ENCODE results near the gene RTP2. TPM values are rescaled to one million over a fixed set of nuclear protein-coding genes. Genes with fewer than 3 reads are reported as not detected.

Gene RTP2
- total RNA-seq, 1 experiment from 2014 or later = not detected

DNA sequence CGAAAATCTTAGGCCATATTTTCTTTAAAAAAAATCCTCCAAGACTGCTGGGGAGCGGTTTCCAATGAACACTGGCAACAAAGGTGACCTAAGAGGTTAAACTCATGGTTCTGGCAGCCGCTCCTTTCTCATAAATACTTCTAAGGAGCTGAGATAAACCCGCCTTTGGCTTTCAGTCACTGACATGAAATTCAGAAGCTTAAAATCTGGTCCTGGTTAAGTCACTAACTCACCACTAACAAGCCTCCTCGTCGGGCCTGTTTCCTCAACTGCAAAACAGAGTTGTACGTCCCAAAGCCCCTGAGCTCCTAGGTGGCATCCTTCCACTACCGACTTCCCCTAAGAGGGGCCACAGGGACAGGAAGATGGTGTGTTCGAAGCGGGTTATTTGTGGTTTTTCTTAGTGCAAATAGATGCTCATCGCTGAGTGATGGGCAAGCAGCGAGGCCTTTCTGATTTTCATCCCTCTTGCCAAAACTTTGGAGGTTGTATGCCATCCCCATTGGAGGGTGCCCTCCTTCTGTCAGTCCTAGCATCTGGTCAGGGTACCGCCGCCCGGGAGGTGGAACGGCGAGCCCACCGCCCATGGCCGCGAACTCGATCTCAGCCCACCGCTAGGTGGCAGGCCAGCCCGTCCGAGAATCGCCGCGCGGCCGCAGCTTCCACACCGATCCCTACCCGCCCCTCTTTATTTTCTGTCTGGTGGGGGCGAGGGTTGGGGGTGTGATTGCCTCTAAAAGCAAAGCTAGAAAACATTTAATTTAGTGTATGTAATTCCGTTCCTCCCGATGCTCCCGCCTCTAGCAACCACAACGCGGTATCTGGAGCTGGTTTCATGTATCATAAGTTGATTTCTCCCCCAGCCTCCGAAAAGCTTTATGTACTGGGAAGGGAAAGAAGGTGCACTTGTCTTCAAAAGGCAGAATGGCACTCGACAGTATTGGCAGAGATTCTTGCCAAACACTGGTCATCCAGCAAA is 38.4 kb upstream of the RTP2 start:
- H3K9me2 ChIP-seq (replicated peaks; ENCODE audit: low read length) = no peaks in the 10 kb centered on the region
- H3K27me3 ChIP-seq (ENCODE audit: low read length) = no peaks in the 10 kb centered on the region
- H3K4me2 ChIP-seq (ENCODE audit: low read length) = peak overlapping the region; percentile 99
- ChIA-PET POLR2A (ENCODE audit: unreplicated experiment) (no interaction called here), CTCF (interaction anchor here (0.5 to 3.3 kb wide), 23 partner anchors 68 to 1528 kb away, joined by 3 to 49 read pairs (median 4); no protein-coding TSS in a partner anchor)
- ATAC-seq = no peak
- no peaks in the 10 kb centered on the region for H3K36me3 ChIP-seq (ENCODE audit: low read depth, low read length)
- DNase-seq = peak; percentile 59
- peak overlapping the region; percentile 63 for H3K27ac ChIP-seq (ENCODE audit: low read length)
- H4K20me1 ChIP-seq (ENCODE audit: low read length) = 0 out of 2 replicates have a peak, but pooled peaks cover 5% of the 10 kb centered on the region
- H3K4me3 ChIP-seq (ENCODE audit: low read length) = peak overlapping the region; percentile 93
- H3K9ac ChIP-seq (ENCODE audit: low read length) = peak overlapping the region; percentile 54
- H3K4me1 ChIP-seq (ENCODE audit: insufficient read depth, low read length) = peaks cover 35% of the 10 kb centered on the region
- intact Hi-C loops (cut with micrococcal nuclease) = loop anchor here (5.0 to 10.0 kb wide), 5 partner anchors 747 to 1142 kb away; no protein-coding TSS in a partner anchor
- H2AFZ ChIP-seq (ENCODE audit: low read length) = peak overlapping the region; percentile 85
- BruUV-seq (replicated peaks) = no TSS peak
- H3F3A ChIP-seq (ENCODE audit: low read length, unreplicated experiment) = no peaks in the 10 kb centered on the region
- peaks cover 75% of the 10 kb centered on the region for H3K79me2 ChIP-seq (ENCODE audit: low read length)
- no peaks in the 10 kb centered on the region for H3K9me3 ChIP-seq (ENCODE audit: low read length)
- TF ChIP-seq, protein P1, sequence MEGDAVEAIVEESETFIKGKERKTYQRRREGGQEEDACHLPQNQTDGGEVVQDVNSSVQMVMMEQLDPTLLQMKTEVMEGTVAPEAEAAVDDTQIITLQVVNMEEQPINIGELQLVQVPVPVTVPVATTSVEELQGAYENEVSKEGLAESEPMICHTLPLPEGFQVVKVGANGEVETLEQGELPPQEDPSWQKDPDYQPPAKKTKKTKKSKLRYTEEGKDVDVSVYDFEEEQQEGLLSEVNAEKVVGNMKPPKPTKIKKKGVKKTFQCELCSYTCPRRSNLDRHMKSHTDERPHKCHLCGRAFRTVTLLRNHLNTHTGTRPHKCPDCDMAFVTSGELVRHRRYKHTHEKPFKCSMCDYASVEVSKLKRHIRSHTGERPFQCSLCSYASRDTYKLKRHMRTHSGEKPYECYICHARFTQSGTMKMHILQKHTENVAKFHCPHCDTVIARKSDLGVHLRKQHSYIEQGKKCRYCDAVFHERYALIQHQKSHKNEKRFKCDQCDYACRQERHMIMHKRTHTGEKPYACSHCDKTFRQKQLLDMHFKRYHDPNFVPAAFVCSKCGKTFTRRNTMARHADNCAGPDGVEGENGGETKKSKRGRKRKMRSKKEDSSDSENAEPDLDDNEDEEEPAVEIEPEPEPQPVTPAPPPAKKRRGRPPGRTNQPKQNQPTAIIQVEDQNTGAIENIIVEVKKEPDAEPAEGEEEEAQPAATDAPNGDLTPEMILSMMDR (conservative IDR thresholded peaks at IDR 0.05; ENCODE audit: low read depth, low read length) = peak; percentile 98
- TF ChIP-seq EZH2 (IDR thresholded peaks at IDR 0.05; ENCODE audit: low read length, unreplicated experiment) = no peak

DNA sequence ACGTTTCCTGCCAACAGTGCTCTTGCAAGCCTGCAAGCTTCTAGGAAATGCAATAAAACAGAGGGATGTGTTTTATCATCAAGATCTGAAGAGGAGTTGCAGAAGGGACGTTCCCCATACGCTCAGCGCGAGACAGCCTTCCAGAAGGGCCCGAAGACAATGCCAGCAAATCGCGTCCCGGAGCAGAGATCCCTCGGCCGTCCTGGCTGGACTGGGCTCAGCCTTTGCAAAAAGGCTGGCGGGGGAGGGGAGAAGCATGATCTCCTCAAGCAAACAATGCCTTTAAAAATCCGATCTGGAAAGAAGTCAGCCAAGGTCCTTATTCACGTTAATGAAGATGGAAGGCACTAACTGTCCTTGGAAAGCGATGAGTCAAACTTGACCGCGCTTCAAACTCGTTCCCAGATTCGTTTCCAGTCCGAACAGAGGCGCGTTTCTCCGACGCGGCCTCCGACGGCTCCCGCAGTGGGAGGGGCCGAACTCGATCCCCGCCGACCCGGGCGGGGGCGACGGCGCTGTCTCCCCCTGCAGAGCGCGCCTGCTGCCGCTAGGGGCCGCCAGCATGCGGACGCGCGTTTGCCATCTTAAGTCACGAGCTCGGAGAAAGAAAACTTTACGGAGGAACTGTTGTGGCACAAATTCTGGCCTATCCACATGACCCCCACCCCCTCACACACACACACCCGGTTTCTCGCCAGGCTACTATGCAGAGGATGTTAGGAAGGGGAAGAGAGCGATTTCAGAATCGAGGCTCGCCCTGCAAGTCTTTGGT is 37.4 kb upstream of the RTP2 start:
- ChIA-PET CTCF (interaction anchor here (0.5 to 3.3 kb wide), 19 partner anchors 104 to 1529 kb away, joined by 3 to 49 read pairs (median 4); no protein-coding TSS in a partner anchor), POLR2A (ENCODE audit: unreplicated experiment) (interaction anchor here (0.5 to 0.6 kb wide), 2 partner anchors 786 to 976 kb away, joined by 7 to 14 read pairs; no protein-coding TSS in a partner anchor)
- peaks cover 35% of the 10 kb centered on the region for H3K4me1 ChIP-seq (ENCODE audit: insufficient read depth, low read length)
- TF ChIP-seq EZH2phosphoT487 (IDR thresholded peaks at IDR 0.05; ENCODE audit: borderline replicate concordance, low read length) (no peak), EZH2 (IDR thresholded peaks at IDR 0.05; ENCODE audit: low read length, unreplicated experiment) (no peak)
- TF ChIP-seq, protein P1 (conservative IDR thresholded peaks at IDR 0.05; ENCODE audit: low read depth, low read length) = peak; percentile 97
- no peaks in the 10 kb centered on the region for H3K36me3 ChIP-seq (ENCODE audit: low read depth, low read length)
- H3K79me2 ChIP-seq (ENCODE audit: low read length) = peaks cover 76% of the 10 kb centered on the region
- peak overlapping the region; percentile 63 for H3K27ac ChIP-seq (ENCODE audit: low read length)
- H4K20me1 ChIP-seq (ENCODE audit: low read length) = 0 out of 2 replicates have a peak, but pooled peaks cover 5% of the 10 kb centered on the region
- peak; percentile 87 for DNase-seq
- no peaks in the 10 kb centered on the region for H3K9me2 ChIP-seq (replicated peaks; ENCODE audit: low read length)
- H3K9ac ChIP-seq (ENCODE audit: low read length) = peak overlapping the region; percentile 54
- H3K27me3 ChIP-seq (ENCODE audit: low read length) = no peaks in the 10 kb centered on the region
- BruUV-seq (replicated peaks) = no TSS peak
- peak overlapping the region; percentile 93 for H3K4me3 ChIP-seq (ENCODE audit: low read length)
- no peaks in the 10 kb centered on the region for H3K9me3 ChIP-seq (ENCODE audit: low read length)
- no peaks in the 10 kb centered on the region for H3F3A ChIP-seq (ENCODE audit: low read length, unreplicated experiment)
- peak; percentile 32 for ATAC-seq
- intact Hi-C loops (cut with micrococcal nuclease) = loop anchor here (1.0 to 10.0 kb wide), 11 partner anchors 490 to 1493 kb away; no protein-coding TSS in a partner anchor
- H2AFZ ChIP-seq (ENCODE audit: low read length) = peak overlapping the region; percentile 85
- peak overlapping the region; percentile 99 for H3K4me2 ChIP-seq (ENCODE audit: low read length)

Measured in PC-3 (cell line).